IPS DF 6.9 (cell line): ENCODE results near the gene TCERG1.

ENCODE experiments used
- DNase-seq: peaks from one replicate; pipeline ENCODE4 v3.0.0-alpha.2; 2013; ENCODE audit warnings: low read depth, low spot score
- H3K27ac ChIP-seq: one replicate; pipeline ENCODE4 v1.5.1; 2013; ENCODE audit warnings: low read length, control low read depth
- H3K27me3 ChIP-seq: 2 replicates; pipeline ENCODE4 v1.6.1; 2013; ENCODE audit warnings: mild to moderate bottlenecking, low read length; ENCODE audit not compliant: control insufficient read depth, insufficient read depth
- H3K36me3 ChIP-seq: 2 replicates; pipeline ENCODE4 v1.6.1; 2013; ENCODE audit warnings: low read length; ENCODE audit not compliant: control insufficient read depth, insufficient read depth
- H3K4me1 ChIP-seq: 2 replicates; pipeline ENCODE4 v1.6.1; 2013; ENCODE audit warnings: low read length; ENCODE audit not compliant: control insufficient read depth, insufficient read depth
- H3K4me3 ChIP-seq: 2 replicates; pipeline ENCODE4 v1.5.1; 2013; ENCODE audit warnings: mild to moderate bottlenecking, low read length
- H3K9me3 ChIP-seq: 2 replicates; pipeline ENCODE4 v1.6.1; 2013; ENCODE audit warnings: low read length, inconsistent platforms; ENCODE audit not compliant: control insufficient read depth, insufficient read depth
- WGBS: extraction: QIAGEN DNeasy Blood & Tissue Kit; methylation state at CpG from one replicate; pipeline ENCODE4 v1.1.7; 2013; ENCODE audit warnings: mixed read lengths, missing lambda C conversion rate; ENCODE audit not compliant: insufficient read length, insufficient coverage; 5-methylcytosine and 5-hydroxymethylcytosine counted together

The TCERG1 gene

DNA sequence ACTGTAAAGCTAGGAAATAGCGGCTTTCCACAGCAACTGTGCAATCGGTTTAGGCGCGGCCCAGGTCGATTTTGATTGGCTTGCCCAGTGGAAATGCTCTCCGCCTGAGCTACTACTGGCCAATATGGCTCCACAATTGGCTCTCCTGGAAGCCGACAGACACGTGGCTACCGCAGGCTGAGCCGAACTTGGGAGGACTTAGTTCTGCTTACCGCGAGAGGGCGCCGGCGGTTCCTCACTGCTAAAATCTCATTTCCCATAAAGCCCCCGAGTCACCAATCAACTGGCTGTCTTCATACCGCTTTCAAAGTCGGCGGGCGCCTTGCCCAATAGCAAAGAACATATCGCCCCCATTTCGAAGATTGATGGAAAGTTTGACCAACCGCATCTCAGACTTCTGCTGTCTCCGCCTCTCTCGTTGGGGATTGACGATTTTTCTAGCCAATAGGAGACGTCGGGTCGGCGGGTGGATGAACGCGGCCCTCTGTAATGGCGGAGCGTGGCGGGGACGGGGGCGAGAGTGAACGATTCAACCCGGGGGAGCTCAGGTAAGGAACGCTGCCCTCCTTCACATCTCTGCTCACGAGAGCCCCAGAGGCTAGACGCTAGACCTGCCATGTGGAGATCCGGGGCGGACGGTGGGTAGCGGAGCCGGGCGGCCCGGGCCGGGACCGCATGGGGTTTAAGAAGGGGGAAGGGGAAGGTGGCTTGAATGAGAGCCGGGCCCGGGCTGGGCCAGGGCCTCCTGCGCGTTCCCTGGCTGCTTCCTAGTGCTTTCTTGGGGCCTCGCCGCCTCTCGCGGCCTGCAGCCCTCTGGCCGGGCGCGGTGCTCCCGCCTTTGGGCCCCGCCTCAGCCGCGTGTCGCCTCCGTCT is at the start of gene TCERG1:
TSS of gene TCERG1 (plus strand) at position 473 of the 873 bp plus-strand sequence. CDS start at position 490, 17 bp downstream.
- Histone ChIP-seq H3K9me3 (no peaks in the 10 kb centered on the region), H3K27ac (no peak within 1 kb of the TSS), H3K4me1 (no peaks in the 10 kb centered on the region), H3K4me3 (peak within 1 kb of the TSS; percentile 72), H3K27me3 (no peaks in the 10 kb centered on the region), H3K36me3 (no peaks in the 10 kb centered on the region)
- DNase-seq = peak; percentile 100
- WGBS = no CpG with 5 or more reads among the region's 68 CpGs

DNA sequence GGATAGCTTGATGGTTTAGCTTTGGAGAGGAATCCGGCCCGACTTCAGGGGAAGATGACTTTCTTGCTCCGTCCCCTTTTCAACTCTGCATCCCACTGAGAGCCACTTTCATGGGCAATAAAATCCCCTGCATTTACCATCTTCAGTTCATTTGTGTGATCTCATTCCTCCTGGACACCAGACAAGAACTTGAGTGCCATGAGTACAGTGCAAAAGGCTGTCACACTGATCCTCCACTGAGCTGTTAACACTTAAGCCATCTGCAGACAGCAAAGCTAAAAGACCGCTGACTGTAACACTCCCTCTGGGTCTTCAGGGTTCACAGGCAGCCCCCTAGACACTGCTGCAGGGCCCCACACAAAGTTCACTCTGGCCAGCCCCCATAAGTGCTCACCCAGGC is 48.3 kb upstream of the TCERG1 start:
- WGBS = no CpG with 5 or more reads among the region's 4 CpGs
- no peak overlapping the region for H3K27ac ChIP-seq
- no peaks in the 10 kb centered on the region; the same call in 1 of the 2 replicates for H3K27me3 ChIP-seq
- no peak for DNase-seq
- no peaks in the 10 kb centered on the region for H3K4me1 ChIP-seq
- H3K36me3 ChIP-seq = no peaks in the 10 kb centered on the region
- H3K4me3 ChIP-seq = no peak overlapping the region
- H3K9me3 ChIP-seq = no peaks in the 10 kb centered on the region

DNA sequence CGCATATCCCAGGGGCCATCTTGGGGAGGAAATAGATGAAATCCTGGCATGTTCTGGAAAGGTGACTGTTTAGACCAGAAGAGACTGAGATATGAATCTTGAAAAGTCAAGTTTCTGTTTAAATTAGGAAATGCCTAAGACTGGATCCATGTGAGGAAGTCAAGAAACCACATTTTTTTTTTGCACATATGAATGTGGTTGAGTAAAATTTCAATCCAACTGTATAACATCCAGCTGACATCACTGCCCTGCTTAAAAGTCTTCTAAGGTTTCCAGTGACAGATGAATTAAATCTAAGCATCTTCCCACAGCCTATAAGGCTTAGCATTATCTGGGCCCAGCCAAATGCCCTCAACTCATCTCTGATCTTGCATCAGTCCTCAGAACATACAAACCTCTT is 47.7 kb upstream of the TCERG1 start:
- Histone ChIP-seq H3K4me3 (no peak overlapping the region), H3K9me3 (no peaks in the 10 kb centered on the region), H3K36me3 (no peaks in the 10 kb centered on the region), H3K27me3 (no peaks in the 10 kb centered on the region; the same call in 1 of the 2 replicates), H3K27ac (no peak overlapping the region), H3K4me1 (no peaks in the 10 kb centered on the region)
- DNase-seq = no peak
- no CpG with 5 or more reads among the region's 1 CpG for WGBS

DNA sequence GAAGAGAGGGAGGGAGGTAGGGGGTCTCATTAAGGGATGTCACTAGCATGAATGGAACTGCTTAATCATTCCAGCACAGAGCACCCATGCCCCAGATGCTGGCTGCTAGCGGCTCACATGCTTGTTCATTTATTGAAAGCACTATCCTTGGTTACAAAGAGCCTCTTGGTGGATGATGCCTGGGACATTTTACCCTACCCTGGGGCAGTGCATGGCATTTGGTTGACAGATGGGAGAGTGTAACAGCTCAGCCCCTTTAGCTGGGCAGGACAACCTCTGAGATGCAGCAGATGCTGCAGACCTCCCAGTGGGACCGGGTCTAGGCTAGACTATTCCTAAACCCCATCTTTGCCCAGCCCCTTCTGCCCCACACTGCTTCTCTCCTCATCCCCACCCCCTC is 46.9 kb upstream of the TCERG1 start:
- H3K36me3 ChIP-seq = no peaks in the 10 kb centered on the region
- H3K27ac ChIP-seq = no peak overlapping the region
- DNase-seq = no peak
- no peak overlapping the region for H3K4me3 ChIP-seq
- no peaks in the 10 kb centered on the region; the same call in 1 of the 2 replicates for H3K27me3 ChIP-seq
- H3K9me3 ChIP-seq = no peaks in the 10 kb centered on the region
- no CpG with 5 or more reads among the region's 2 CpGs for WGBS
- no peaks in the 10 kb centered on the region for H3K4me1 ChIP-seq

DNA sequence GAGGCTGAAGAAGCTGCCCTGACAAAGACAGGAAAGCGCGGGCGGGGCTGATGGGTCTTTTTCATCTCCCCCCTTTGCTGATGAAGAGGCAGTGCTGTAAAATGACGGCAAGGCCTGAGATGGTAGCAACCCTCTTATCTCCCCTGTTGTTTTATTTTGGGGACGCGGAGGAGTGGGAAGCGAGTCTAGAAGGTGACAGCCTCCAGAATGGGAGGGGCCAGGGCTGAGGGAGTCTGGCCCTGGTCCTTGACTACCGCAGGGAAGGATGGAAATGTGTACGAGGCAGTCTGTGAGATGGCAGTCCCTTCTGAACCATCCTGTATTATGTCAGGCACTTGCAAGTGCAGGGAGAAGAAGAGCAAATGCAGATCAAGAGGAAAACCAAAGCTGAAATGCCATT is 46.1 kb upstream of the TCERG1 start:
- no CpG with 5 or more reads among the region's 9 CpGs for WGBS
- Histone ChIP-seq H3K27me3 (no peaks in the 10 kb centered on the region; the same call in 1 of the 2 replicates), H3K27ac (no peak overlapping the region)

DNA sequence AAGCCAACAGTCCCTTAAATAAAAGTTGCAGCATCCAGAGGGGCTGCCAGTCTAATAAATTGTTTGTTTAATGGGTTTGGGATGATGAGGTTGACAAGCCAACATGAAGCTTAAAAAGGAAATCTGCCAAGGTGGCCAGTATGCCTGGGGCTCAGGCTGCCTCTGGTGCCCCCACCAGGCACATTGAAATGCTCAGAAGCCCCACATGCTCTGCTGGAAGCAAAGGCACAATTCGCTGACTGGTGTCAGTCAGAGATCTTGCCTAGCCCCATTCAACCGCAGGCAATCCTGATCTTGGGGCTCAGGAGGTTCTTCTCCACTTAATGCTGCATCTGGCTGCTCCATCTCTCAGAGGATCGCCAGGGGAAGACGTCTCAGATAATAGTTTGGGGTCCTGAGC is 44.2 kb upstream of the TCERG1 start:
- no CpG with 5 or more reads among the region's 4 CpGs for WGBS
- Histone ChIP-seq H3K36me3 (no peaks in the 10 kb centered on the region), H3K4me1 (no peaks in the 10 kb centered on the region), H3K27ac (no peak overlapping the region), H3K4me3 (no peak overlapping the region), H3K9me3 (no peaks in the 10 kb centered on the region), H3K27me3 (no peaks in the 10 kb centered on the region; the same call in 1 of the 2 replicates)
- DNase-seq = no peak

More for the DNA sequence above, 46.1 kb upstream of the TCERG1 start:
- DNase-seq = no peak
- Histone ChIP-seq H3K36me3 (no peaks in the 10 kb centered on the region), H3K9me3 (no peaks in the 10 kb centered on the region), H3K4me1 (no peaks in the 10 kb centered on the region), H3K4me3 (no peak overlapping the region)

DNA sequence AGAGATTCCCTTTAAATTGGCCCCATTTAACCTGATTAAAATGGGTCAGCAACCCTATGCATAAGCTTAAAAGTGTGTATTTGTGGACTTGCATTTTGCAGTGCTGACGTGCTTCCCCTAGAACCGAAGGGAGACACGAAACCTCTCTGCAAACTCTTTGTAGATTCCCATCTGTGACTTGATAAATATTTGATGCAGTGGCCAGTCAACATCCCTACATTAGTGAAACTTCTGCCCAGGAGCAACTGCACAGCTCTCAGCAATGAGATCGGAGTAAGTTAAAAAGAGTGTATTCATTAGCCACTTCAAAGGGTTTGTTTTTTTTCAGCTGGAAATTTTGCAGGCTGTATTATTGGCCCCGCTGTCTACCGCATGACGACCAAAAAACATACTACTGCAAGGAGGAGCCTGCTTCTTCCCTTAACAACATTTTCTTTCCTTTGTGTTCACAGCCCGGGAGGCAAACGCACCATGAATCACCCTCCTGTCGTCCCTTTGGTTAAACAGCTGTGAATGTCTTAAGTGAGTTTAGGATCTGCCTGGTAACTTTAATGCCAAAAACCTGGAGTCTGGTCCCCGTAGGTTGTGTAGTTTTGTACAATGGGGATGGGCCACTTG is 38.0 kb upstream of the TCERG1 start:
- no peak overlapping the region for H3K4me3 ChIP-seq
- no peak for DNase-seq
- H3K27me3 ChIP-seq = no peaks in the 10 kb centered on the region
- no peak overlapping the region for H3K27ac ChIP-seq
- H3K4me1 ChIP-seq = no peaks in the 10 kb centered on the region
- no CpG with 5 or more reads among the region's 11 CpGs for WGBS
- H3K36me3 ChIP-seq = no peaks in the 10 kb centered on the region
- H3K9me3 ChIP-seq = no peaks in the 10 kb centered on the region

DNA sequence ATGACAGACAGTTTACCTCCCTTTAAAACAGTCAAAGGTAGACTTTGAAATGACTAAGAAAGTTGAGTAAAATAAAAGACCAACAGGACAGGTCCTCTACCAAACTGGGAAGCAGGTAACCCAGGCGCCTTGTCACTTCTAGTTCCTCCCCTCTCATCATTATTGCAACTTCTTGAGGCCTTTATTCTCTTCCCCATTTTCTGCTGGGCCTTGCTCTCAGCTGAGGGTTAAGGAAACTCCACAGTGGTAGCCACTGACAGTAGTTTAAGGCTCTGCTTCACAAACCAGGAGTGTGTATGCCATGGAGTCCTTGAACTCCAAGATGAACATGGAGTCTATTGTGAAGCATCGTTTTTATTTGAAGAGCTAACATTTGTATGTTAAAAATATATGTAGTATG is 36.9 kb upstream of the TCERG1 start:
- H3K27me3 ChIP-seq = no peaks in the 10 kb centered on the region
- no CpG with 5 or more reads among the region's 2 CpGs for WGBS
- no peaks in the 10 kb centered on the region for H3K4me1 ChIP-seq
- H3K9me3 ChIP-seq = no peaks in the 10 kb centered on the region
- H3K27ac ChIP-seq = no peak overlapping the region
- no peaks in the 10 kb centered on the region for H3K36me3 ChIP-seq
- H3K4me3 ChIP-seq = no peak overlapping the region
- DNase-seq = no peak

DNA sequence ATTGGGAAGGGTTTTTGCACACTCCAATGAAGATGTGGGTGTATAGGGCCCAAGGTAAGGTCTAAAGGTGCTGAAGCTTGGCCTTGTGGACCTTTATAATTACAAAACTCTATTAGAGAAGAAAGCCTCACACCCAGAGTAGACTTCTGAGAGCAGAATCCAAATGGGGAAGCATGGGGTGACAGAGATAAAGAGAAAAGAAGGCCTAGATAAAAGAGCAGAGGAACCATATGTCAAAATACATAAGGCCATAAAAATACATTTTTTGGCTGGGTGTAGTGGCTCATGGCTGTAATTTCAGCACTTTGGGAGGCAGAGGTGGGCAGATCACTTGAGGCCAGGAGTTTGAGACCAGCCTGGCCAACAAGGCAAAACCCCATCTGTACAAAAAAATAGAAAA is 27.4 kb upstream of the TCERG1 start:
- Histone ChIP-seq H3K36me3 (no peaks in the 10 kb centered on the region), H3K4me1 (no peaks in the 10 kb centered on the region), H3K27me3 (no peaks in the 10 kb centered on the region), H3K4me3 (no peak overlapping the region), H3K9me3 (no peaks in the 10 kb centered on the region), H3K27ac (no peak overlapping the region)
- no peak for DNase-seq

DNA sequence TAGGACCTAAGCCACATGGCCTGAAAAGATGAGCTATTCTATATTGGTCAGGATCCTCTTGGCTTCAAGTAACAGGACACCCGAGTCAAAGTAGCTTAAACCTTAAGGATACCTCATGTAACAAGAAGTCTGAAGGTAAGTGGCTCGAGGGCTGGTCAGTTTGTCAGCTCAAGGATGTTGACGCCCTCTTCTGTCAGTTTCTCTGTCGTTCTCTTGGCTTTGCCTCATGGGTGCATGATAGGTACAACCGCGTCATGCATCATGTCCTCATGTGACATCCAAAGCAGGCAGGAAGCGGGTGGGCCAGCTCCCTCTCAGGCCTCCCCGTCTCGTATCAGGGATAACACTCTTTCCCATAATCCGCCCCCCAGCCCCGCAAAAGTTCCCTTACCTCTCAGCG is 22.1 kb upstream of the TCERG1 start:
- no peak for DNase-seq
- WGBS = no CpG with 5 or more reads among the region's 12 CpGs

More for the DNA sequence above, 22.1 kb upstream of the TCERG1 start:
- H3K4me1 ChIP-seq = no peaks in the 10 kb centered on the region
- no peaks in the 10 kb centered on the region for H3K36me3 ChIP-seq
- H3K27me3 ChIP-seq = no peaks in the 10 kb centered on the region
- H3K9me3 ChIP-seq = no peaks in the 10 kb centered on the region
- no peak overlapping the region for H3K4me3 ChIP-seq
- H3K27ac ChIP-seq = no peak overlapping the region
